GM23338 (cell line): ENCODE results near the gene ZBTB9. TPM values are rescaled to one million over a fixed set of nuclear protein-coding genes. Genes with fewer than 3 reads are reported as not detected.

ENCODE experiments used
- ATAC-seq: fragments of 200-7000 bp; cut with Tn5 transposase; 3 replicates; pipeline ENCODE4 v1.9.1; 2020
- DNase-seq: peaks from one replicate; pipeline ENCODE4 v3.0.0-alpha.2; 2015; ENCODE audit warnings: low spot score
- H2AFZ ChIP-seq: fragments of 200-600 bp; sonication (generic); 2 replicates; pipeline ENCODE4 v1.8.0; 2016; ENCODE audit warnings: antibody characterized with exemption, mild to moderate bottlenecking, moderate library complexity
- H3F3A ChIP-seq: fragments of 200-600 bp; sonication (generic); replicated peaks from 2 replicates; pipeline ENCODE4 v1.8.0; 2017; ENCODE audit warnings: antibody characterized with exemption, mixed run types, low read depth
- H3K27ac ChIP-seq: fragments of 200-600 bp; sonication (generic); 2 replicates; pipeline ENCODE4 v1.6.1; 2016; ENCODE audit warnings: low read depth
- H3K27me3 ChIP-seq: fragments of 200-600 bp; sonication (generic); 2 replicates; pipeline ENCODE4 v1.8.0; 2016; ENCODE audit warnings: mild to moderate bottlenecking, mixed run types, moderate library complexity; ENCODE audit not compliant: insufficient read depth
- H3K36me3 ChIP-seq: fragments of 200-600 bp; sonication (generic); 2 replicates; pipeline ENCODE4 v1.8.0; 2016; ENCODE audit warnings: mild to moderate bottlenecking; ENCODE audit not compliant: insufficient read depth
- H3K4me1 ChIP-seq: fragments of 200-600 bp; sonication (generic); 2 replicates; pipeline ENCODE4 v1.8.0; 2016; ENCODE audit warnings: mild to moderate bottlenecking, moderate library complexity; ENCODE audit not compliant: insufficient read depth
- H3K4me2 ChIP-seq: fragments of 200-600 bp; sonication (generic); 2 replicates; pipeline ENCODE4 v1.7.1; 2017; ENCODE audit warnings: mixed run types
- H3K4me3 ChIP-seq: fragments of 200-600 bp; sonication (generic); 2 replicates; pipeline ENCODE4 v1.6.1; 2016; ENCODE audit warnings: mixed run types
- H3K79me2 ChIP-seq: fragments of 200-600 bp; sonication (generic); replicated peaks from 2 replicates; pipeline ENCODE4 v1.8.0; 2017; ENCODE audit warnings: mild to moderate bottlenecking; ENCODE audit not compliant: insufficient read depth
- H3K9me2 ChIP-seq: fragments of 200-600 bp; sonication (generic); 2 replicates; pipeline ENCODE4 v1.8.0; 2017; ENCODE audit not compliant: insufficient read depth
- H4K20me1 ChIP-seq: fragments of 200-600 bp; sonication (generic); replicated peaks from 2 replicates; pipeline ENCODE4 v1.8.0; 2017; ENCODE audit warnings: mild to moderate bottlenecking; ENCODE audit not compliant: insufficient read depth
- H3K27ac Mint-ChIP-seq: 2 replicates; pipeline ENCODE4 v1.8.0; 2020; ENCODE audit warnings: inconsistent platforms, mild to moderate bottlenecking, moderate library complexity, mixed read lengths
- H3K27me3 Mint-ChIP-seq: 3 replicates; pipeline ENCODE4 v1.8.0; 2022; ENCODE audit warnings: low read depth, mild to moderate bottlenecking, moderate library complexity, mixed read lengths, inconsistent platforms; ENCODE audit not compliant: insufficient read depth, poor library complexity
- H3K36me3 Mint-ChIP-seq: 3 replicates; pipeline ENCODE4 v1.8.0; 2021; ENCODE audit warnings: low read depth, mild to moderate bottlenecking, inconsistent platforms, moderate library complexity, mixed read lengths
- H3K4me1 Mint-ChIP-seq: 3 replicates; pipeline ENCODE4 v1.8.0; 2020; ENCODE audit warnings: mild to moderate bottlenecking, inconsistent platforms, mixed read lengths
- H3K4me3 Mint-ChIP-seq: 3 replicates; pipeline ENCODE4 v1.8.0; 2021; ENCODE audit warnings: moderate library complexity, mild to moderate bottlenecking, inconsistent platforms, mixed read lengths
- H3K9me3 Mint-ChIP-seq: 3 replicates; pipeline ENCODE4 v1.8.0; 2020; ENCODE audit warnings: moderate library complexity, mild to moderate bottlenecking, inconsistent platforms, mixed read lengths
- CREB1 ChIP-seq: fragments of 250-450 bp; sonication (Bioruptor Pico); IDR thresholded peaks from 2 replicates; pipeline ENCODE4 v1.5.0; 2020; ENCODE audit warnings: low read depth, mild to moderate bottlenecking, moderate library complexity
- EZH2 ChIP-seq: fragments of 200-600 bp; sonication (generic); IDR thresholded peaks from one replicate; pipeline ENCODE4 v1.8.0; 2017; ENCODE audit warnings: antibody characterized with exemption, mild to moderate bottlenecking, low read depth; ENCODE audit not compliant: unreplicated experiment
- EZH2phosphoT487 ChIP-seq: fragments of 200-600 bp; sonication (generic); IDR thresholded peaks from one replicate; pipeline ENCODE4 v1.8.1; 2018; ENCODE audit warnings: antibody characterized with exemption; ENCODE audit not compliant: unreplicated experiment
- JUNB ChIP-seq: IDR thresholded peaks from one replicate; pipeline ENCODE4 v1.6.1; 2016; ENCODE audit warnings: antibody characterized with exemption; ENCODE audit not compliant: unreplicated experiment
- STAT1 ChIP-seq: IDR thresholded peaks from one replicate; pipeline ENCODE4 v1.6.1; 2016; ENCODE audit warnings: antibody characterized with exemption; ENCODE audit not compliant: unreplicated experiment
- ZNF462 ChIP-seq: fragments of 250-450 bp; sonication (Bioruptor Pico); IDR thresholded peaks from 2 replicates; pipeline ENCODE4 v1.5.0; 2020; ENCODE audit warnings: mild to moderate bottlenecking, moderate library complexity
- polyA plus RNA-seq: library from polyadenylated mRNA; unstranded; fragments of >200 nt; fragmentation: Nextera tagmentation; extraction: Ambion mirVana; gene quantifications from 2 replicates; pipeline ENCODE4 v1.2.1, GENCODE V29; 2016
- total RNA-seq: library from RNA; depleted of rRNA; stranded (reverse); fragments of >200 nt; shearing (Covaris generic); gene quantifications from 2 replicates; pipeline ENCODE4 v1.2.3, GENCODE V29; 2014
- TF ChIP-seq, protein P1 (sequence below), 2 experiments: fragments of 200-600 bp in 1 of 2; sonication (generic) in 1 of 2; conservative IDR thresholded peaks; 2 replicates each; pipeline versions ENCODE4 v1.5.1 to v1.6.1; 2016 to 2017; ENCODE audit warnings: antibody characterized with exemption in 2 of 2, low read depth in 2 of 2, mild to moderate bottlenecking in 2 of 2, moderate library complexity in 1 of 2
- TF ChIP-seq, protein P2 (sequence below): IDR thresholded peaks from 2 replicates; pipeline ENCODE4 v1.6.1; 2016; ENCODE audit warnings: antibody characterized with exemption

The ZBTB9 gene
- total and polyA plus RNA-seq, 2 experiments from 2014 or later: 13.5 to 17.9 TPM

- Histone ChIP-seq H3K4me1 (peaks cover 36% of the 10 kb centered on the region), H2AFZ (no peak overlapping the region), H4K20me1 (peaks cover 25% of the 10 kb centered on the region), H3K79me2 (peaks cover 41% of the 10 kb centered on the region), H3K4me2 (peak overlapping the region; percentile 96; the same call in 1 of the 2 replicates), H3K27me3 (no peaks in the 10 kb centered on the region), H3K36me3 (peaks cover 20% of the 10 kb centered on the region; the same call in 1 of the 2 replicates), H3K27ac (no peak overlapping the region), H3K9me2 (no peaks in the 10 kb centered on the region), H3K4me3 (0 out of 2 replicates have a peak overlapping the region, but pooled peaks have one; percentile 81), H3F3A (peaks cover 24% of the 10 kb centered on the region)
- Mint-ChIP-seq H3K27me3 (peaks cover 22% of the 10 kb centered on the region), H3K4me3 (peak overlapping the region; percentile 77), H3K36me3 (peaks cover 60% of the 10 kb centered on the region), H3K27ac (no peak overlapping the region), H3K4me1 (peaks cover 55% of the 10 kb centered on the region), H3K9me3 (no peaks in the 10 kb centered on the region)
- no peak for ATAC-seq
- DNase-seq: no peak
- TF ChIP-seq ZNF462 (CRISPR knock-in tag) (no peak), EZH2 (no peak), CREB1 (CRISPR knock-in tag) (no peak), EZH2phosphoT487 (no peak), STAT1 (no peak), JUNB (no peak)
- TF ChIP-seq, protein P1, sequence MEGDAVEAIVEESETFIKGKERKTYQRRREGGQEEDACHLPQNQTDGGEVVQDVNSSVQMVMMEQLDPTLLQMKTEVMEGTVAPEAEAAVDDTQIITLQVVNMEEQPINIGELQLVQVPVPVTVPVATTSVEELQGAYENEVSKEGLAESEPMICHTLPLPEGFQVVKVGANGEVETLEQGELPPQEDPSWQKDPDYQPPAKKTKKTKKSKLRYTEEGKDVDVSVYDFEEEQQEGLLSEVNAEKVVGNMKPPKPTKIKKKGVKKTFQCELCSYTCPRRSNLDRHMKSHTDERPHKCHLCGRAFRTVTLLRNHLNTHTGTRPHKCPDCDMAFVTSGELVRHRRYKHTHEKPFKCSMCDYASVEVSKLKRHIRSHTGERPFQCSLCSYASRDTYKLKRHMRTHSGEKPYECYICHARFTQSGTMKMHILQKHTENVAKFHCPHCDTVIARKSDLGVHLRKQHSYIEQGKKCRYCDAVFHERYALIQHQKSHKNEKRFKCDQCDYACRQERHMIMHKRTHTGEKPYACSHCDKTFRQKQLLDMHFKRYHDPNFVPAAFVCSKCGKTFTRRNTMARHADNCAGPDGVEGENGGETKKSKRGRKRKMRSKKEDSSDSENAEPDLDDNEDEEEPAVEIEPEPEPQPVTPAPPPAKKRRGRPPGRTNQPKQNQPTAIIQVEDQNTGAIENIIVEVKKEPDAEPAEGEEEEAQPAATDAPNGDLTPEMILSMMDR (conservative IDR thresholded peaks at IDR 0.05; ENCODE audit: low read depth in 2 of 2): no peak
- TF ChIP-seq, protein P2, sequence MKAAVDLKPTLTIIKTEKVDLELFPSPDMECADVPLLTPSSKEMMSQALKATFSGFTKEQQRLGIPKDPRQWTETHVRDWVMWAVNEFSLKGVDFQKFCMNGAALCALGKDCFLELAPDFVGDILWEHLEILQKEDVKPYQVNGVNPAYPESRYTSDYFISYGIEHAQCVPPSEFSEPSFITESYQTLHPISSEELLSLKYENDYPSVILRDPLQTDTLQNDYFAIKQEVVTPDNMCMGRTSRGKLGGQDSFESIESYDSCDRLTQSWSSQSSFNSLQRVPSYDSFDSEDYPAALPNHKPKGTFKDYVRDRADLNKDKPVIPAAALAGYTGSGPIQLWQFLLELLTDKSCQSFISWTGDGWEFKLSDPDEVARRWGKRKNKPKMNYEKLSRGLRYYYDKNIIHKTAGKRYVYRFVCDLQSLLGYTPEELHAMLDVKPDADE: no peak
Observed at GRCh38 chr6:33412140-33413009, 42.0 kb upstream of the ZBTB9 start.
